HL-60 (cell line): ENCODE results near the gene RGS10.

Source experiments
- DNase-seq, 2 experiments: peaks; one replicate each; pipeline ENCODE4 v3.0.0-alpha.2; 2010 to 2020; ENCODE audit warnings: low read depth in 1 of 2, low spot score in 1 of 2
- H3K27ac ChIP-seq: fragments of 250-450 bp; sonication (Bioruptor Pico); replicated peaks from 2 replicates; pipeline ENCODE4 v1.5.1; 2020; ENCODE audit warnings: mild to moderate bottlenecking, moderate library complexity
- H3K27me3 ChIP-seq: fragments of 250-450 bp; sonication (Bioruptor Pico); 2 replicates; pipeline ENCODE4 v1.5.1; 2021; ENCODE audit warnings: mild to moderate bottlenecking, moderate library complexity; ENCODE audit not compliant: insufficient read depth, poor library complexity, severe bottlenecking
- H3K4me3 ChIP-seq: replicated peaks from 2 replicates; pipeline ENCODE4 v1.5.1; 2011; ENCODE audit warnings: mild to moderate bottlenecking, control low read depth, low read length; ENCODE audit not compliant: insufficient read depth
- GABPA ChIP-seq: IDR thresholded peaks from 2 replicates; pipeline ENCODE4 v1.6.1; 2012; ENCODE audit warnings: low read depth
- POLR2AphosphoS5 ChIP-seq: IDR thresholded peaks from 2 replicates; pipeline ENCODE4 v1.6.1; 2012; ENCODE audit warnings: low read depth
- SPI1 ChIP-seq: IDR thresholded peaks from 2 replicates; pipeline ENCODE4 v1.6.1; 2012; ENCODE audit warnings: low read depth, mild to moderate bottlenecking, borderline replicate concordance
- TF ChIP-seq, protein P1 (sequence below): IDR thresholded peaks from 2 replicates; pipeline ENCODE4 v1.6.1; 2012; ENCODE audit warnings: low read depth; ENCODE audit not compliant: insufficient replicate concordance
- TF ChIP-seq, protein P2 (sequence below): IDR thresholded peaks from one replicate; pipeline ENCODE4 v1.5.1; 2011; ENCODE audit warnings: low read length, control low read depth, inconsistent platforms; ENCODE audit not compliant: insufficient read depth

RGS10 gene

DNA sequence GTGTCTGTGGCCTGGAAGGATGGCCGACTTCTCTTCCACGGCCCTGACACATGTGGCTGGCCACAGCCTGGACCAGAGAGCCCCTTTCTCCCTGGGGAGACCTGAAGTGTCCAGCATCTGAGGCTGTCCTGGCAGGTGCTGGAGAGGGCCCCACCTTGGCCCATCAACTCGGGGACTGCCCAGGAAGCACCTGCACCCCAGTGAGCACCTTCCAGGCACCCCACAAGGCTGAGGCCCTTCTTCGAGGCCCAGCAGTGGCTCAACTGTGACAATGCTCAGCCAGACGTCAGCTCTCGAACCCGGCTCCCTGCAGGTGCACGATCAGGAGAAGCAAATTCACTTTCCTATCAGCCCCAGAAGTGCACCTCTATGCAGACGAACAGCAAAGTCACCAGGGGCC, 24.3 kb downstream of the RGS10 start:
- Histone ChIP-seq H3K27ac (peak overlapping the region; percentile 93), H3K4me3 (no peak overlapping the region), H3K27me3 (no peaks in the 10 kb centered on the region)
- DNase-seq = no peak
- no peak for TF ChIP-seq GABPA
- TF ChIP-seq SPI1 = no peak
- TF ChIP-seq, protein P1, sequence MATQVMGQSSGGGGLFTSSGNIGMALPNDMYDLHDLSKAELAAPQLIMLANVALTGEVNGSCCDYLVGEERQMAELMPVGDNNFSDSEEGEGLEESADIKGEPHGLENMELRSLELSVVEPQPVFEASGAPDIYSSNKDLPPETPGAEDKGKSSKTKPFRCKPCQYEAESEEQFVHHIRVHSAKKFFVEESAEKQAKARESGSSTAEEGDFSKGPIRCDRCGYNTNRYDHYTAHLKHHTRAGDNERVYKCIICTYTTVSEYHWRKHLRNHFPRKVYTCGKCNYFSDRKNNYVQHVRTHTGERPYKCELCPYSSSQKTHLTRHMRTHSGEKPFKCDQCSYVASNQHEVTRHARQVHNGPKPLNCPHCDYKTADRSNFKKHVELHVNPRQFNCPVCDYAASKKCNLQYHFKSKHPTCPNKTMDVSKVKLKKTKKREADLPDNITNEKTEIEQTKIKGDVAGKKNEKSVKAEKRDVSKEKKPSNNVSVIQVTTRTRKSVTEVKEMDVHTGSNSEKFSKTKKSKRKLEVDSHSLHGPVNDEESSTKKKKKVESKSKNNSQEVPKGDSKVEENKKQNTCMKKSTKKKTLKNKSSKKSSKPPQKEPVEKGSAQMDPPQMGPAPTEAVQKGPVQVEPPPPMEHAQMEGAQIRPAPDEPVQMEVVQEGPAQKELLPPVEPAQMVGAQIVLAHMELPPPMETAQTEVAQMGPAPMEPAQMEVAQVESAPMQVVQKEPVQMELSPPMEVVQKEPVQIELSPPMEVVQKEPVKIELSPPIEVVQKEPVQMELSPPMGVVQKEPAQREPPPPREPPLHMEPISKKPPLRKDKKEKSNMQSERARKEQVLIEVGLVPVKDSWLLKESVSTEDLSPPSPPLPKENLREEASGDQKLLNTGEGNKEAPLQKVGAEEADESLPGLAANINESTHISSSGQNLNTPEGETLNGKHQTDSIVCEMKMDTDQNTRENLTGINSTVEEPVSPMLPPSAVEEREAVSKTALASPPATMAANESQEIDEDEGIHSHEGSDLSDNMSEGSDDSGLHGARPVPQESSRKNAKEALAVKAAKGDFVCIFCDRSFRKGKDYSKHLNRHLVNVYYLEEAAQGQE = no peak
- TF ChIP-seq POLR2AphosphoS5 = no peak
- TF ChIP-seq, protein P2, sequence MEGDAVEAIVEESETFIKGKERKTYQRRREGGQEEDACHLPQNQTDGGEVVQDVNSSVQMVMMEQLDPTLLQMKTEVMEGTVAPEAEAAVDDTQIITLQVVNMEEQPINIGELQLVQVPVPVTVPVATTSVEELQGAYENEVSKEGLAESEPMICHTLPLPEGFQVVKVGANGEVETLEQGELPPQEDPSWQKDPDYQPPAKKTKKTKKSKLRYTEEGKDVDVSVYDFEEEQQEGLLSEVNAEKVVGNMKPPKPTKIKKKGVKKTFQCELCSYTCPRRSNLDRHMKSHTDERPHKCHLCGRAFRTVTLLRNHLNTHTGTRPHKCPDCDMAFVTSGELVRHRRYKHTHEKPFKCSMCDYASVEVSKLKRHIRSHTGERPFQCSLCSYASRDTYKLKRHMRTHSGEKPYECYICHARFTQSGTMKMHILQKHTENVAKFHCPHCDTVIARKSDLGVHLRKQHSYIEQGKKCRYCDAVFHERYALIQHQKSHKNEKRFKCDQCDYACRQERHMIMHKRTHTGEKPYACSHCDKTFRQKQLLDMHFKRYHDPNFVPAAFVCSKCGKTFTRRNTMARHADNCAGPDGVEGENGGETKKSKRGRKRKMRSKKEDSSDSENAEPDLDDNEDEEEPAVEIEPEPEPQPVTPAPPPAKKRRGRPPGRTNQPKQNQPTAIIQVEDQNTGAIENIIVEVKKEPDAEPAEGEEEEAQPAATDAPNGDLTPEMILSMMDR = no peak

DNA sequence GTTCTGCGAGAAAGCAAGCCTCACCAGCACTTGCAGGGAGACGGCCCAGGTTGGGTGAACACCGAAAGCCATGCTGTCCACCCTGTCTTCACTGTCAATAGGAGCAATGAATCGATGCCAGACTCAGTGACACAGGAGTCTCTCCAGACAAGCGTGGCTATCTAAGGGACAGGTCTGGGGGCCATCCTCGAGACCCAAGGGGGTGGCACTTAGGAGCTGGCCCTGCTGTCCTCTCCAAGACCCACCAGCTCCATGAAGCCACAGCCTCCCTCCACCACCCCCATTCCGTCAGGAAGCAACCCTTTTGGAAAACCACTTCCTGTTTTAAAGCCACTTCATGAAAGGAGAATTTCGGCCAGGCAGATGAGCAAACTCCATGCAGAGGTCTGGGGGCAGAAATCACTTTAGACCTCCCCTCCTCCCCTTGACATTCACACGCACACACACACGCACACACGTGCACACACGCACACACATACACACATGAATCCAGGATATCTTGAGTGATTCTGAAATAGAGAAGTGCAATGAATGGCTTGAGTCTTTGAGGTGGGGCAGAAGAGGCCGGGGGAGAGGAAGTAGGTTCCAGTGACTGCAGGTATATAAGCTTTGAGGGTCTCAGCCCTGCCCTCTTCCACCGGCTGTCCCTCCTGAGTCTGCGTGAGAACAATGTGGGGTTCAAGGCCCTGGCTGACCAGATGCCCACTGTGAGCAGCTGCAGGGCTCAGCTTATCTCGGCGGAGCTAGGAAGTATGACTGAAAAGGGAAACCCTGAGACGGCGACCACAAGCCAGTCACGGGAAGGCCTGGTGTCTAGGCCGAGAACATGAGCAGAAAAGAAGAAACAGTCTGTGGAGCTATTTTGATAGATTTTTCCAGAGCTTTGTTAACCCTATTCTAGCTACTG, 25.0 kb downstream of the RGS10 start:
- peak overlapping the region; percentile 93 for H3K27ac ChIP-seq
- no peaks in the 10 kb centered on the region for H3K27me3 ChIP-seq
- no peak overlapping the region for H3K4me3 ChIP-seq
- peak; percentile 52 to 80 for DNase-seq
- no peak for TF ChIP-seq GABPA
- peak; percentile 92 for TF ChIP-seq SPI1
- TF ChIP-seq, protein P2 = no peak
- peak; percentile 49; the same call in 1 of the 2 replicates for TF ChIP-seq POLR2AphosphoS5
- TF ChIP-seq, protein P1 = no peak

DNA sequence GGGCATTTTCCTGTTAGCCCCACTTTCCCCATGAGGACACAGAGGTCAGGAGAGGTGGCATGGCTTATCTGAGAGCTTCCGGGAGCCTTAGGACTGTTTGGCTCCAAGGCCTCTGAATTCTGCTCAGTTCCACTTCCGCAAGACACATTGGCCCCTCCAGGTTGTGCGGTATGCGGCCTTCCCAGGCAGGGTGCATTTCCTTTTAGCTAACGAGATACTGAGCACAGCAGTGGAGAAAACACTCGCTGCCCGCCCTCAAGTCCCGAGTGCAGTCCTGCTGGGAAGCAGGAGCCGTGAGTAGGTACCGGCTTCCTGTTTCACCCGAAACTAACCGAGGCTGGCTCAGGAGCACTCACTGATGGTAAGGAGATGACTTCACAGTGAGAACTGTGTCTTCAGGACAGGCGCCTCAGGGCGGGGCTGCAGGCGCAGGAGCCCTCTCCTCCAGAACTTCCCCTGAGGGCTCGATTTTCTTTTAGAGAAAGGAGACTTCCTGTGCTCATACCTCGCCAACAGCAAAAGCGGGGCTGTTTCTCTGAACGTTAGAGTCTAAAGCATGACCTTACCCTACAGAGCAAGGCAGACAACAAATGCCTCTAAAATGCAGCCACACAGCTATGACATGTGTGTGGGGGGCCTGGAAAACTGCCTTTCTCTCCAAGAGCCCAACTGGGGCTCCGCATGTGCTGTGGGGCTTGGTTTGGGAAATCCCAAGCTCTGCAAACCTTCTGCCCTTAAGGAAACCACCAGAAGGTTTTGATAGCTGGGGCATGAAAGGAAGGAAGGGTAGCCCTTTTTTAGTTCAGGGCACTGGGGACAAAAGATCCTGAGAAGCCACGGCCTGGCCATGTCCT, 25.9 kb downstream of the RGS10 start:
- TF ChIP-seq, protein P2 = no peak
- TF ChIP-seq SPI1 = peak; percentile 77
- TF ChIP-seq, protein P1 = peak; percentile 53
- TF ChIP-seq GABPA = peak; percentile 66
- peak; percentile 77; the same call in 1 of the 2 replicates for TF ChIP-seq POLR2AphosphoS5
- Histone ChIP-seq H3K4me3 (peak overlapping the region; percentile 11; the same call in 1 of the 2 replicates), H3K27ac (peak overlapping the region; percentile 93), H3K27me3 (no peaks in the 10 kb centered on the region)
- peak; percentile 79 to 89 for DNase-seq
